Measurements from ENCODE around the gene SFT2D3.

The SFT2D3 gene

GRCh38 chr2:127701193-127701650, at the start of gene SFT2D3:
SFT2D3 (plus strand) TSS chr2:127701497; CDS start chr2:127701529, 32 bp downstream.
- peak; percentile 94 for DNase-seq

- no peak for DNase-seq
Observed at GRCh38 chr2:127651971-127652550, 49.2 kb upstream of the SFT2D3 start.

GRCh38 chr2:127652786-127653357, 48.4 kb upstream of the SFT2D3 start:
- DNase-seq = no peak

GRCh38 chr2:127653421-127654083, 47.7 kb upstream of the SFT2D3 start:
- no peak for DNase-seq

GRCh38 chr2:127654084-127654837, 47.0 kb upstream of the SFT2D3 start:
- no peak for DNase-seq

- no peak for DNase-seq
Observed at GRCh38 chr2:127654838-127655175, 46.5 kb upstream of the SFT2D3 start.

- no peak for DNase-seq
Observed at GRCh38 chr2:127655209-127656073, 45.9 kb upstream of the SFT2D3 start.

- no peak for DNase-seq
Observed at GRCh38 chr2:127656569-127657231, 44.6 kb upstream of the SFT2D3 start.

GRCh38 chr2:127657232-127657595, 44.1 kb upstream of the SFT2D3 start:
- no peak for DNase-seq

GRCh38 chr2:127658146-127658545, 43.2 kb upstream of the SFT2D3 start:
- no peak for DNase-seq

- no peak for DNase-seq
Observed at GRCh38 chr2:127658641-127659407, 42.5 kb upstream of the SFT2D3 start.

GRCh38 chr2:127659408-127660290, 41.6 kb upstream of the SFT2D3 start:
- no peak for DNase-seq

GRCh38 chr2:127660291-127660578, 41.1 kb upstream of the SFT2D3 start:
- DNase-seq = no peak

- DNase-seq = no peak
Observed at GRCh38 chr2:127661072-127661649, 40.1 kb upstream of the SFT2D3 start.

- DNase-seq = no peak
Observed at GRCh38 chr2:127661949-127662510, 39.3 kb upstream of the SFT2D3 start.

GRCh38 chr2:127662937-127663565, 38.2 kb upstream of the SFT2D3 start:
- DNase-seq = no peak

GRCh38 chr2:127663566-127664064, 37.7 kb upstream of the SFT2D3 start:
- DNase-seq = no peak

- no peak for DNase-seq
Observed at GRCh38 chr2:127664065-127664894, 37.0 kb upstream of the SFT2D3 start.

Data from activated CD8-positive, alpha-beta memory T cell treated with anti-CD3 and anti-CD28 coated beads for 24 hours (primary cell).